ENCODE data around the gene FNDC3B.

Gene FNDC3B

GRCh38 chr3:172135820-172136219 lies 96.4 kb downstream of the FNDC3B start:
- no peak for DNase-seq (ENCODE audit: low read depth in 2 of 2)

GRCh38 chr3:172136330-172136729 lies 97.0 kb downstream of the FNDC3B start:
- no peak for DNase-seq (ENCODE audit: low read depth in 2 of 2)

- no peak for DNase-seq (ENCODE audit: low read depth in 2 of 2)
These were observed 98.2 kb downstream of the FNDC3B start for GRCh38 chr3:172137287-172138192.

- no peak for DNase-seq (ENCODE audit: low read depth in 2 of 2)
These were observed 98.8 kb downstream of the FNDC3B start for GRCh38 chr3:172138193-172138537.

- peak in 1 of 2 donors; percentile 23 for DNase-seq (ENCODE audit: low read depth in 2 of 2)
These were observed 99.6 kb downstream of the FNDC3B start for GRCh38 chr3:172138792-172139507.

- DNase-seq (ENCODE audit: low read depth in 2 of 2) = no peak
These were observed 100.3 kb downstream of the FNDC3B start for GRCh38 chr3:172139528-172140276.

- no peak for DNase-seq (ENCODE audit: low read depth in 2 of 2)
These were observed 101.4 kb downstream of the FNDC3B start for GRCh38 chr3:172140499-172141391.

GRCh38 chr3:172142051-172142863 lies 102.9 kb downstream of the FNDC3B start:
- DNase-seq (ENCODE audit: low read depth in 2 of 2) = no peak

GRCh38 chr3:172142864-172143451 lies 103.6 kb downstream of the FNDC3B start:
- DNase-seq (ENCODE audit: low read depth in 2 of 2) = no peak

GRCh38 chr3:172143739-172144497 lies 104.5 kb downstream of the FNDC3B start:
- DNase-seq (ENCODE audit: low read depth in 2 of 2) = no peak

GRCh38 chr3:172144601-172145000 lies 105.2 kb downstream of the FNDC3B start:
- DNase-seq (ENCODE audit: low read depth in 2 of 2) = no peak

GRCh38 chr3:172145031-172145686 lies 105.8 kb downstream of the FNDC3B start:
- DNase-seq (ENCODE audit: low read depth in 2 of 2) = no peak

GRCh38 chr3:172146349-172146748 lies 107.0 kb downstream of the FNDC3B start:
- no peak for DNase-seq (ENCODE audit: low read depth in 2 of 2)

- DNase-seq (ENCODE audit: low read depth in 2 of 2) = no peak
These were observed 107.9 kb downstream of the FNDC3B start for GRCh38 chr3:172147113-172147818.

GRCh38 chr3:172148241-172148640 lies 108.9 kb downstream of the FNDC3B start:
- no peak for DNase-seq (ENCODE audit: low read depth in 2 of 2)

- DNase-seq (ENCODE audit: low read depth in 2 of 2) = no peak
These were observed 109.6 kb downstream of the FNDC3B start for GRCh38 chr3:172148702-172149565.

GRCh38 chr3:172150268-172150667 lies 110.9 kb downstream of the FNDC3B start:
- DNase-seq (ENCODE audit: low read depth in 2 of 2) = no peak

Measured in stimulated activated CD4-positive, alpha-beta T cell treated with anti-CD3 and anti-CD28 coated beads, Interleukin-1b, Interleukin-23, amount 100 ng/mL, for 4 hours (primary cell).